TTC549 (cell line): Measurements from ENCODE around the gene CFAP99.
"Not testable (repeated sequence)": the region's sequence is repeated elsewhere in the genome, so short reads cannot be mapped to it uniquely, and the experiment has no call there.

Experiments used
- FAIRE-seq: peaks from 2 replicates; lab custom pipeline; 2012; peaks lifted over from hg19 to GRCh38; lab: Jason Lieb, UNC

CFAP99 gene

DNA sequence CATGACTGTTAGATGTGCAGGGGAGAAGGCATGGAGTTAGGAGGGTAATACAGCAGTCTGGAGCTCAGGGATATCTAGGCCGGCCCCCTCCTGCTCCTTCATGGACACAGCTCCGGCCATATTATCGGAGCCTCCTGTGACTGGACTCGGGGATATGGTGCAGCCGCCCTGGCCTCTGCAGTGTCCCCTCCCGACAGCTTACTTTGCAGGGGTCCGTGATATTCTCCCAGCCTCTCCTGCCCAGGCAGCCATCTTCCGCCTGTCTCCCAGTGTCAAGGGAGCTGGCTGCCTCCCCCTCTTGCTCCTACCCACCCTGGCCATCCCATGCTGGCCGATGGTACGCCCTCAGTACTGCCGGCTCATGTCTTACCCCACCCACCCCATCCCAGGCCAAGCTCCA is 30.3 kb downstream of the CFAP99 start:
- no peak for FAIRE-seq

DNA sequence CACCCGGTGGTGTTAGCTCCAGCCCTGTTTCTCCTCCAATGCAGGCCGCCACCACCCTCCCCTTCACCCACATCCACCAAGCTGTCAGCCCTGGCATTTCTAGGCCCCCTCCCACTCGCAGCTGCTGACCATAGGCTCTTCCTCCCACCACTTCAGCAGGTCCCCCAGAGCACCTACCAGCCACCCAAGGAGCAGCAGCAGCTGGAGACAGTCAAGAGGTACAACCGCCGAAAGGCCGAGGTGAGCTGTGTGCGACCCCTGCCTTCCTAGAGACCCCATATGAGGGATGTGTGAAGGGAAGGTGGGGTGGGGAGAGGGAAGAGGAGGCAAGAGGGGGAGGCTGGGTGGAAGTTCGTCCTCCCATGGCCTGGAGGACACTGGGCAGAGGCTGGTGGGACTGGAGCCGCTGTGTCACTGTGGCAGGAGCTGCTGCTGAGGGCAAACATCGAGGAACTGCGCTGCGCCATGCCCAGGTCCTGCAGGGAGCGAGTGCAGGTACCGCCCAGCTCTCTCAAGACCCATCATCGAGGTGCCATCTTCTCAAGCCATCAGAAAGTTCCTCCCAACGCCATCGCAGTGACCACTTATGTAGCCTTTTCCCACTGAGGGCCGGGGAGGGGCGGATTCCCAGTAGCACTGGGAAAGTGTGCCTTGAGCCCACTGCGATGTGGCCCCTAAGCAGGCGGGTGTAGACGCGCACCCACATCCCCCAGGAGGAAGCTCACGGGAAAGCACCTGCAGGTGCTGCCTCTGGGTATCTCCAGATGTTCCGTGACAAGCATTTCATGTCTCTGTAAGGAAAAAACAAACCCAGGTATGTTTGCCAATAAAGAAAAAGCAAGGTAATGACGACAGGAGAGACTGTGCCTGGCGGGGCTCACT is 31.0 kb downstream of the CFAP99 start:
- FAIRE-seq = no peak

DNA sequence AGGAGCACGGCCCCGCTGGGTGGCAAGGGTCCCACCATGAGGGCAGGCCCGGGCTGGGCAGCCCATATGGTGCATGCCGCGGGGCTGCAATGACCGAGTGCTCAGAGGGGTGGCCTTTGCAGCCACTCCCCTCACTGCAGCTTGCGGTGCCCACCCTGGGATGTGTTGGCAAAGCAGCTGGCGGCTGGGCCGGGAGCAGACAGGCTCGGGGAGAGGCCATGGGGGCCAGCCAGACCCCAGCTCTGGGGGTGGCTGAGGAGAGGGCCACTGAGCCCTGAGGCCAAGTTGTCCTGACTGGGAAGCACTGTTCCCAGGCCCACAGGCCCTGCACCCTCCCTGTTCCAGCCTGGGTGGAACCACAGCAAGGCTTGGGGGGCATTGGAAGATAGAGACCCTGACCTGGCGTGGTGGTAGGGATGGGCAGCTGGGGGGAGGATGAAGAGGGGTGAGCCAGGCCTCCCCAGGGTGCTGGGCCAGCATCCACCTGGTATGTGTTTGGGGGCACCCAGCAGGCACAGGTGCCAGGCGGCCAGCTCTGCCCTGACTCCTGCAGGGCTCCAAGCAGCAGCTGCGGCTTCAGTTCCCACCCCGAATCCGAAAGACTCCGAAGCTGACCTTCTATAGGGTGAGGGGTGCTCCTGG is 31.8 kb downstream of the CFAP99 start:
- no peak for FAIRE-seq

DNA sequence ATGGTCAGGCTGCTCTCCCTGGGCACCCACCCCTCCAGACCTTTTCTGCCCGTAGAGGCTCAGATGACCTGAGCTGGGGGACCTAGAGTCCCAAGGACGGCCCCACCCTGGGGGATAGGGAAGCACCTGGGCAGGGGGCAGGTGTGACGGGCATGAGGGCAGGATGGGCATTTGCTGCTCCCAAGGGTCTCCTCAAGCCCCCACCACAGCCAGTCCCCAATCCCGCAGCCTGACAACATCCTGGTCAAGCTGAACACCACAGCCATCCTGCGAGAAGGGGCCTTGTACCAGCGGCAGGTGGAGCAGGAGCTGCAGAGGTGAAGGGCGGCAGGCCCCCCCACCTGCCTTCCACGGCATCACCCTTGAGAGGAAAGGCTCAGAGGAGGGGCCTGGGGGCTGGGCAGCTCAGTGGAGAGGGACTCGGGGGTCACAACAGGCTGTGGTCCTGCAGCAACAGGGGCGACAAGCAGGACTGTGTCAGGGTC is 32.3 kb downstream of the CFAP99 start:
- FAIRE-seq = no peak

DNA sequence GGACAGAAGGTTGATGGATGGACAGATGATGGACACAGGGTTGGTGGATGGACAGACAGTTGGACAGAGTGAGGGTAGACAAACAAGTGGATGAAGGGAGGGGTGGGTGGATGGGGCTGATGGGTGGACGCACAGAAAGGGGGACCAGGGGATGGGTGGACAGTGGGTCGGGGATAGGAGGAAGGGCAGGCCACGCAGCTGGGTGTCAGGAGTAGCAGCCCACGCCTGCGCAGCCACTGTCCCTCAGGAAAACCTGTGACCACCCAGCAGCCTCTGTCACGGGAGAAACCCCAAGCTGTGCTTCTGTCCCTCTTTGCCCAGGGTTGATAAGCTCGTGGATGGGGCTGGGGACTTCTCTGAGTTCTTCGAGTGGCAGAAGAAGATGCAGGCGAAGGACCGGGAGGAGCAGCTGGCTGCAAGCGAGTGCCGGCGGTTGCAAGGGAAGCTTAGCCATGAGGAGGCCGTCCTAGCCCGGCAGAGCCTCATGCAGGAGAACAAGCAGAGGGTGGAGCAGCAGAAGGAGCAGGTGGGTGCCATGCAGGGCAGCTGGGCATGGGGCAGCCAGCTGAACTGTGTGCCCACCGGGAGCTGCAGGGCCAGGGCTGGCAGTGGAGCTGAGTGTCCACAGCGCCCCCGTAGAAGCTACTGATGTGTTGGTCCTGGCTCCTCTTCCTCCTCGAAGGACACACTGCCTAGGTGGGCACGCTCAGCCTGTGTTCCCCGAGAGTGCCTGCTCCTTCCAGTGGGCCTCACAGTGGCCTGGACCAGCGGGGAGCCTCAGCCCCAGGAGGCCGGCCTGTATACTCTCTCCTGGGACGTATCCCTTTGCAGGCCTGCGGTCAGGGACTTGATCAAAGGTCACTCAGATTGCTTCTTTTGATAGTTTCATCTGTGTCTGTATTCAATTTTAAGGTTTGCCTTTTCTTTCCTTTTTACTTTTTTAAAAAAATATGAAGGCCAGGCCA is 33.3 kb downstream of the CFAP99 start:
- FAIRE-seq = no peak

DNA sequence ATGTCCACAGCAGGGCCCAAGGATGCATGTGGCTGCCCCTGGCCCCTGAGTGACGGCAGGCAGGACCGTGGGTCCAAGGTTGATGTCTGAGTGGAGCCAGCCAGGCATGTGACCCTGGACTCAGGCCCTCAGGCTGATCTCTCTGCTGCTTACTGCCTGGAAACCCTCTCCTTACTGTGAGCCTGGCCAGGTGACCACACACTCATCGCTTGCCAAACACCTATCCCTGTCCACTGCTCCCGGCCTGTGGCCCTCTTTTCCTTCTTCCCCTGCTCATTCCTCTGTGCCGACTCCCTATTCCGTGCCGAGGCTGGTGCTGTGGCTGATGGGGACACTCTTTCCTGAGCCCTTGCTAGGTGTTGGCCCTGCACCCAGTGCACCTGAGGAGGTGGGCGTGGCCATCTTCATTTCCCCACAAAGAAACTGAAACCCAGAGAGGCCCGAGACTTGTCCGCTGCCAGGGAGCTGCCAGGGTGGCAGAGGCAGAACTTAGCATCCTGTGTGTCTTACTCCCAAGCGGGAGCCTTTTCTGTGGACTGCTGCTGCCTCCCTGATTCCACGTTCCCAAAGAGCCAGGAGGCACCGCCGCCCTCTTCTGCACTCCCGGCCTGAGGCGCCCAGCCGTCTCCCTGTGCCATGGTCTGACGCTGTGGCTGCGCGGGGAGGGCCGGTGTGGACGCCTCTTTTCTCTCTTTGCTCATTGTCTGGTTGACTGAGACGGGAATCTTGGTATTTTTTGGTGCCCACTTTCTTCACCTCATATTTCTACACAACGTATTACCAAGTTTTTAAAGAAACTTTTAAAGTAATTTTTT is 38.9 kb downstream of the CFAP99 start:
- no peak for FAIRE-seq

DNA sequence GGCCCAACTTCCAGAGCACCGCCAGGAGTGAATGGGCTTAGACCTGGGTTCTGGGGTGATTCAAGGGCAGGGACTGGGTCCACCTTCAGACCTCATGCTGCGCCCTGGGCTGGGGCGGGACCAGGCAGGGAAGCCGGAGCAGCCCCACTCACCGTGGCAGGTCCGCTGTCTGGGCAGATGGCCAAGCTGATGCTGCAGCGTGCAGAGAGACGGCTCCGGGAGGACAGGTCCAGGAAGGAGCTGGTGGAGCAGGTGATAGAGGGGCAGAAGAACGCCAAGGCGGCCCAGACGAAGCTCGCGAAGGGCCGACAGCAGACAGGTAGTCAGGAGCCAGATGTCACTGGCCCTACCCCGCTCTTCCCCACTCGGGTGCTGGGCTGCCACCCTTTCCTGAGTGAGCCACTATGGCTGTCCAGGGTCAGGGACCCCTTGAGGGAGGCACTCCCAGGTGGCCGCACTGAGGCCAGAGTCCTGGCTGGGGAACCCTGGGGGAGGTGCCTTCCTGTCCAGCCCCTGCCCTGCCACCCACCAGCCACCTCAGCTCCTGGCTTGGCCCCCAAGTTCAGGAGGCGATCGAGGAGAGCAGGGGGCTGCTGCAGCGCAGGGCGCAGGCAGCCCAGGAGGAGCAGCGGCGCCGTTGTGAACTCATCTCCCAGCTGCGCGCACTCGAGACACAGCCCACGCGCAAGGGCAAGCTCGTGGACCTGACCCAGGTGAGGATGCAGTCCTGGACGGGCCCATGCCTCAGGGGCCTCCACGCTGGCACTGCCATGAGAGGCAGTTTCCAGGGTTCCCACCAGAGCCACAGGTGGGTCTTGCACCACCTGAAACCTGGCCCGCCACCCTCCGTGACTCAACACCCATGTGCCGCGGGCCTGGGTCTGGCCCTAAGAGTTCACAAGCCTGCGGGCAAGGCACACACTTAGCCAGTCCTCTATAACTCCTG is 40.1 kb downstream of the CFAP99 start:
- no peak for FAIRE-seq

DNA sequence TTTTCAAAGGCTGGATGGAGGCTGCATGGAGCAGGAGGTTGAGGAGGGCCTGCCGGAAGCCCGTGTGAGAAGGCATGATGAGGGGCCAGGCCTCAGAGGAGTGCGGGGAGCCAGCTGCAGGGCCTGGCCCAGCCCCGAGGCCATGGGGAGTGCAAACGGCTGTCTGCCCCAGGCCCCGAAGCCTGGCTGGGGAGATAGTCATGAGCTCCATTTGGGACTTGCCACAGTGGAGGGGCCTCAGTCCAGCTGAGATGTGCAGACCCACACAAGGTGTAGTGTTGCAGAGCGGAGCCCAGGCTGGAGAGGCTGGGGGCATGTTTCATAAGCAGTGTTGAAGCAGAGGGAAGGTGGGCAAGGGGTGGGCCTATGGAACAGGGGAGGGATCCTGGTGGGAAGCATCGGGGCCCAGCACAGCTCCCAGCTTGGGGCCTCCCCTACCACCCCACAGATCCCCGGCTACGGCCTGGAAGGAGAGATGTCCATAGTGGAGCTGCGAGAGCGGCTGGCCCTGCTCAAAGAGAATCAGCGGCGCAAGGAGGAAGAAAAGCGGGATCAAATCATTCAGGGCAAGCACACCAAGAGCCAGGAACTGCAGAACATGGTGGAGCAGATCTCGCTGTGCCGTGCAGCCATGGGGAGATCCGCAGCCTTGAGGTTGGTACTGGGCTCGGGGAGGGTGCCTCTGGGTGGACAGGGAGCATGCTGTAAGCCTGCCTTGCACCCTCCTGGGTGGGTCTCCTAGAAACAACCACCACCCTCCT is 41.0 kb downstream of the CFAP99 start:
- no peak for FAIRE-seq

DNA sequence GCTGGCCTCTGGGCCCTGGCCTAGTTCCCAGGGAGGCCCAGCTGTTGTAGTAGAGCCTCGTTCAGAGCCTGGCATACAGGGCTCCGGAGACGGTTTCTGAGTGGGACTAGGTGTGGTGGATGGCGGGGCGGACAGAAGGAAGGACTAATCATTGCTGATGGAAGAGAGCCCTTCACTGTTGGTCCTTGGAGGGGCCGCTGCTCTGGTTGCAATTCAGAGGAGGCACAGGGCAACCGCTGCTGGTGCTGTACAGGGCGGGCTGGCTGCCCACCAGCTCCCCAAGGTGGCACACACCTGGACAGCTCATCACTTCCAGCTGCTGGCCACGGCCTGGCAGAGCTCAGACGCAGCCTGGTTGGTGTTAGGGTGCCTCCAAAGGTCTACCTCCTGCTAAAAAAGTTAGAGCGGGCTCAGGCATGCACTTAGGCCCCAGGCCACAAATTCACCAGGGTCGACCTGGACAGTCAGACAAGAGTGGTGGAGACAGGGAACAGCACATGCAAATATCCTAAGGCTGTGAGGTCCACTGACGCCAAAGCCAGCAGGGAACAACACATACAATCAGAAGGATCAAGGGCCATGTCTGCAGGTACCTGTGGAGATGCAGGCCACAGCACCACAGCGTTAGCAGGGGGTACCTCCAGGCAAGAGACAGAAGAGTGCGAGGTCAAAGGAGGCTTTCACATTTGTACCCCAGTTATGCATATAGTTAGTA is 42.6 kb downstream of the CFAP99 start:
- no peak for FAIRE-seq

DNA sequence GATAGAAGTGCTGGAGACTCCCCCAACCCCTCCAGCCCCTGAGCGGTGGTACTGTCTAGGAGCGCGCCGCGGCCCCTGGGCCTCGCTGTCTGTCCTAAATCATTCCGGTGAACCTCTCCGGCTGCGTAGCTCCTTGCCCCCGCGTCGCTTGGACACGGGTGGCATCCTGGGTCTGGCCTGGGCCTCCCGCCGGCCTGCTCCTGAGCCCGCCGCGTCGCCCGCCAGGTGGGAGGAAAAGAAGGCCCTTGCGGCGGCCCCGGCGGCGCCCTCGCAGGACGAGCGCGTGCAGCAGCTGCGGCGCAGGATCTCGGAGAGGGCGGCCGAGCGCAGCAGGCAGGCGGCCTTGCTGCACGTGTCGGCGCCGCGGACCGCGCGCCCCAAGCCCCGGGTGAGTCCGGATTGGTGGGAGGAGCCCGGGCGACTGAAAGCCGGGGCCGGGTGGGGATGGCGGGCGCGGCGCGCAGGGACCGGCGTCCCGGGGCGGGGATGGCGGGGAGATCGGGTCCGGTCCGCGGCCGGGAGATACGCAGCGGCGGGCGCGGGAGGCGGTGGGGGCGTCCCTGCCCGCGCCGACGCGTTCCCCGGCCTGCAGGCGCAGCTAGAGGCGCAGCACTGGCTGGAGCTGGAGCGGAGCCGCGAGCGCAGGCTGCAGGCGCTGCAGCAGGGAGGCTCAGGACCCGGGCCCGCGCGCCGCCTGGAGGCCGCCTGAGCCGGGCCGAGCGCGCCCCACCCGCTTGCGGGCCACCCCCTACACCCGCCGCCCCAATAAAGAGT is 43.6 kb downstream of the CFAP99 start:
- no peak for FAIRE-seq

DNA sequence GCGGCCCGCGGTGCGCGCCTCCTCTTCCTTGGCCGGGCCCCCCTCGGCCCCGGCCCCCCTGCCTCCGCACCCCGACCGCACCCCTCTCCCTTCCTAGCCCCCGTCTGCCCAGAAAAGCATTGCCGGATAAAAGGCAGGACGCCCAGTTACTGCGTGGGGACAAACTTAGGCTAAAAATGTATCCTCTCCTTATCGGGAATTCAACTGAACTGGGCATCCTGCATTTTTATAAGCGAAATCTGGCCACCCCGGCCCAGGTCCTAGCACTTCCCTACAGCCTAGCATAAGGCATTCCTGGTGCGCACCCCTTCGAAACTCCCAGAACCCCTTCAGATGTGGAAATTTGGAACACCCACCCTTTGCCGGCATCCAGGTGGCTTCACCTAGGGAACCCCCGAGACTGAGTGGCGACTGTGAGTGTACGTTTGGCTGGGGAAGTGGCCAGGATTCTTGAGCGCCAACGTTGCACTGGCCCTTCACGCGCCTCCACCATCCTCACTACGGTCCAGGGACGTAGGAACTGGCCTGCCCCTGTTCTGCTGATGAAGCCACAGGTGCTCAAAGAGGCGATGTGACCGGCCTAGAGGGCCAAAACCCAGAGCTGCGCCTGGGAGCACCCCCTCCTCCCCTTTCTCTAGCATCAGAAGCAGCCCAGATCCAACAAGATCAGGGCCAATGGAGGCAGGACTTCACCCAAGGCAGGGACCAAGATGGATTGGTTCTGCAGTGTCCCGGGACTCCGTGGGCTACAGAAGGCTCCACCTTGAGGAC is 44.4 kb downstream of the CFAP99 start:
- FAIRE-seq = no peak

DNA sequence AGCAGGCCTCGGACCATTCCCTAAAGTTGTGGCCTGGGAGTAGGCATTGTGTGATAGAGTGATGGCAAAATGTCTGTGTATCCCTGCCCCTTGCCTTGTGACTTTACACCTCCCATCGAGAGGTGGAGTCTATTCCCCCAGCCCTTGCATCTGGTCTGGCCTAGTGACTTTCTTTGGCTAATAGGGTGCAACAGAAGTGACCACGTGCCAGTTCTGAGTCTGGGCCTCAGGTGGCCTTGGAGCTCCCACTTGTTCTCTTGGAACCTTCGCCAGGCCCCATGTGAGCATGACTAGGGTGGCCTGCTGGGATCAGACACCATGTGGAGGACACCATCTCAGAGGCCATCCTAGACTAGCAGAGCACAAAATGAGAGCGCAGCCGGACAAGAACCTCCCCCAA is 46.3 kb downstream of the CFAP99 start:
- FAIRE-seq = no peak

DNA sequence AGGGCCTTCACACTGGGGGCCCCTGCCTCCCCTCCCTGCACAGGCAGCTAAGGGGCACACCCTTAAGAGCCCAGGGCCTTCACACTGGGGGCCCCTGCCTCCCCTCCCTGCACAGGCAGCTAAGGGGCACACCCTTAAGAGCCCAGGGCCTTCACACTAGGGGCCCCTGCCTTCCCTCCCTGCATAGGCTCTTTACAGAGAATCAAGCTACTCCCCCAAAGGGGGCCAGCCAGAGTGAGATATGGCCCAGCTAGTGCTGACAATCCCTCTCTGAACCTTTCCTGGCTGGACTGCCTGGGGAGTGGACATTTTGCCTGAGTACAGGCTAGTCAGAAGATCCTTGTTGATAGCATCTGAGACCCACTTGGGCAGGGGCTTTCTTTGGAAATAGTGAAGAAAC is 46.8 kb downstream of the CFAP99 start:
- not testable (repeated sequence) for FAIRE-seq

DNA sequence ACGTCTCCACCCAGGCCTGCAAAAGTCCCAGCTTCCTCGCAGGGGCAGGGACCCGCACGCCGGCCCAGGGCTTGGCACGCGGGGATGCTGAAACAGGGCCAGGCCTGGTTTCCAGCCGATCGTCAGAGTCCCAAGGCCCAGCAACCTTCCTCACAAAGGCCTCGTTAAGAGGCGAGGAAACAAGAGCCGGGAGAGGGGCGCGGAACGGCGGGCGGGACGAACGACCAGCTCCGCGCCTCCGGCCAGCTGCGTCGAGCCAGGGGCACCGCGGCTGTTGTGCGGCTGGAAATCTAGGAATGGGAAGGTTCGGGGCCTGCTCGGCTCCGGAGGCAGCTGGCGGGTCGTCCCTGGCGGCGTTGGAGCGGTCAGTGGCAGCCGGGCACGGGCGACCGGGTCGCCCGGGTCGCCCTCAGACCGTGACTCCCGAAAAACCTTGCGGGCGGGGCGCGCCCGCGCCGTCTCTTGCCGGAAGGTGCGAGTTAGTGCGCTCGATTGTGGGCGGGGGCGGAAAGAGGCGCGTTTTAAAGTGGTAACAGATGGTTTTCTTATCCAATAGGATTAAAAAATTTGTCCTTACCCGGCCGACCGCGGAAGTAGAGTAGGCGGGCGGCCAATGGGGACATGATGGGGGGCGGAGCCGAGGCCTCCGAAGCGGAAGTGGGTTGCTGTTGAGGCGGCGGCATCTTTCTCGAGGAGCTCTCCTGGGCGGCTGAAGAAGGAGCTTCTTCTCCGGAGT is 49.9 kb downstream of the CFAP99 start, which contains the start of gene RNF4:
Gene RNF4, plus strand, starts transcription at position 651 of the 736 bp plus-strand sequence. CDS start 21,388 bp downstream, outside the sequence.
- FAIRE-seq = peak; percentile 80

DNA sequence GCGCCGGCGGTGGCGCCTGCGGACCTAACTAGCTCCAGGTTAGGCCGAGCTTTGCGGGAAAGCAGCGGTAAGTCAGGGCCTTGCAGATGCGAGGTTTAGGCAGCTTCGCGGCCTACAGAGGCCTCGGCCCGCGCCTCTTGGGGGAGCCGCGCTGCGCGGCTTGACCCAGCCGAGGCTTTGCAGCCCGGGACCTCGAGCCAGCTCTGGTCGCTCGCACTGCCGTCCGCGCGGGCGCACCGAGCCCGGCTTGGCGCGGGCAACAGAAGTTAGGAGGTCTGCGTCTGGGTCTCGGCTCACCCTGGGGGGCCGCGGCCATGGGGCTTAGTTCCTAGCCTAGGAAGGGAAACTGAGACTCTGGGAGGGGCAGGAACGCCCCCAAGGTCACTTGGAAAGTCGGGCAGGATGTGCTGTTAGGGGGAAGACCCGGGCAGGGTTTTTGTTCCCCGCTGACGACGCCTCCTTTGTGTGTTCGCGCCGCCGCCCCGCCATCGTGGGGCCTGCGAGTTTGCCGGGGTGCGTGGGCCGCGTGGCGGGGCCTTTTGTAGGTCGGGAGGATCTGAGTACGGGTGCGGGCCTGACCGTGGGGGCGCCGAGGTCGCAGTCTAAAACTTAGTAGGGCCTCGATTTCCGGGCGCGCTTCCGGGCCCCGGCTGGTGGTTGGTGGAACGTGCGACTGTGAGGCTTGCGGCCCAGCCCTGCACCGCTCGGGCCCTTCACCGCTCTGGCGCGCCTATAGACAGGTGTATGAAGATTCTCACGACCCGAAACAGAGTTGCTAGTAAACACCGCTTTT is 50.6 kb downstream of the CFAP99 start:
- no peak for FAIRE-seq

DNA sequence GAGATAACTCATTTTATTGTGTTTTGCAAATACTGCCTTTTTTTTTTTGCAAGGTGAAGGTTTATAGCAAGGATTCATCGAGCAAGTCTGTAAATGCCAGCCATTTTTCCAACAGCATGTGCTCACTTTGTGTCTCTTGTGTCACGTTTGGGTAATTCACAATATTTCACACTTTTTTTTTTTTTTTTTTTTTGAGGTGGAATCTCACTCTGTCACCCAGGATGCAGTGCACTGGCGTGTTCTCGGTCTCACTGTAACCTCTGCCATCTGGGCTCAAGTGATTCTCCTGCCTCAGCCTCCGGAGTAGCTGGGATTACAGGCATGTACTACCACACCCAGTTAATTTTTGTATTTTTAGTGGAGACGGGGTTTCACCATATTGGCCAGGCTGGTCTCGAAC is 52.0 kb downstream of the CFAP99 start:
- FAIRE-seq = no peak
